K562 (cell line): ENCODE measurements around the gene CHAD. TPM values are rescaled to one million over a fixed set of nuclear protein-coding genes. Genes with fewer than 3 reads are reported as not detected.
A peak's percentile ranks its signal among the peaks of the same experiment; 100 is the strongest.

Experiments used
- CREB1 ChIP-seq, 2 experiments: sonication (generic) in 1 of 2; formaldehyde crosslinking in 1 of 2; IDR thresholded peaks; 2 replicates each; pipeline versions ENCODE4 v1.6.1 to v1.8.0; 2012 to 2022; ENCODE audit warnings: inconsistent platforms in 1 of 2, mild to moderate bottlenecking in 1 of 2, missing genetic modification reagents in 1 of 2, moderate library complexity in 1 of 2
- ELF1 ChIP-seq: fragments of 200-800 bp; sonication (Bioruptor generic); IDR thresholded peaks from 2 replicates; pipeline ENCODE4 v1.6.1; 2016; ENCODE audit warnings: missing genetic modification characterization, missing compliant biosample characterization
- FOXJ2 ChIP-seq: fragments of 200-800 bp; sonication (Bioruptor generic); IDR thresholded peaks from 2 replicates; pipeline ENCODE4 v1.6.1; 2016; ENCODE audit warnings: missing genetic modification characterization, missing compliant biosample characterization
- FOXO4 ChIP-seq: fragments of 450-650 bp; formaldehyde crosslinking; IDR thresholded peaks from 2 replicates; pipeline ENCODE4 v1.4.0; 2020; ENCODE audit warnings: mild to moderate bottlenecking, moderate library complexity
- KAT7 ChIP-seq: sonication (generic); formaldehyde crosslinking; IDR thresholded peaks from 2 replicates; pipeline ENCODE4 v1.8.0; 2022; ENCODE audit warnings: missing genetic modification reagents, mild to moderate bottlenecking, borderline replicate concordance
- MTA3 ChIP-seq: fragments of 450-650 bp; formaldehyde crosslinking; IDR thresholded peaks from 2 replicates; pipeline ENCODE4 v1.6.1; 2017; ENCODE audit warnings: mild to moderate bottlenecking, borderline replicate concordance
- NCOR1 ChIP-seq: fragments of 450-650 bp; IDR thresholded peaks from 2 replicates; pipeline ENCODE4 v1.6.1; 2016; ENCODE audit warnings: mild to moderate bottlenecking, moderate library complexity
- RBM22 ChIP-seq: fragments of 200-400 bp; formaldehyde crosslinking; IDR thresholded peaks from 2 replicates; pipeline ENCODE4 v1.6.1; 2018; ENCODE audit warnings: low read length, low read depth; ENCODE audit not compliant: poor library complexity, severe bottlenecking
- RBM34 ChIP-seq: fragments of 200-400 bp; formaldehyde crosslinking; IDR thresholded peaks from 2 replicates; pipeline ENCODE4 v1.6.1; 2018; ENCODE audit warnings: low read length, borderline replicate concordance; ENCODE audit not compliant: insufficient read depth
- RREB1 ChIP-seq: fragments of 250-450 bp; sonication (Bioruptor Pico); IDR thresholded peaks from 2 replicates; pipeline ENCODE4 v1.4.0; 2020
- TAF1 ChIP-seq: IDR thresholded peaks from 2 replicates; pipeline ENCODE4 v1.6.1; 2011; ENCODE audit warnings: mild to moderate bottlenecking, low read length, moderate library complexity; ENCODE audit not compliant: insufficient read depth, control insufficient read depth, severe bottlenecking; ENCODE audit errors: extremely low read depth
- USF1 ChIP-seq: sonication (generic); formaldehyde crosslinking; IDR thresholded peaks from 2 replicates; pipeline ENCODE4 v1.9.0; 2022; ENCODE audit warnings: mild to moderate bottlenecking, missing genetic modification reagents
- VEZF1 ChIP-seq: fragments of 200-800 bp; sonication (Bioruptor generic); IDR thresholded peaks from 2 replicates; pipeline ENCODE4 v1.6.1; 2017; ENCODE audit warnings: missing genetic modification characterization, missing compliant biosample characterization
- ZNF449 ChIP-seq: fragments of 250-450 bp; sonication (Bioruptor Pico); IDR thresholded peaks from 2 replicates; pipeline ENCODE4 v1.8.0; 2022; ENCODE audit warnings: moderate library complexity, mild to moderate bottlenecking, inconsistent platforms
- polyA plus RNA-seq, 8 experiments: library from polyadenylated mRNA; depleted of rRNA in 4 of 8; stranded (reverse) in 5 of 8; unstranded in 3 of 8; fragments of >200 nt; fragmentation: Nextera tagmentation in 2 of 8; fragmentation: Illumina TruSeq in 1 of 8; extraction: Ambion mirVana in 2 of 8; extraction: Trizol in 1 of 8; gene quantifications; 2 replicates each; pipeline versions ENCODE4 v1.2.1 to v1.2.3, GENCODE V29; 2011 to 2014; ENCODE audit warnings: inconsistent platforms in 1 of 8, missing spikeins in 1 of 8
- total RNA-seq, 7 experiments: library from RNA; depleted of rRNA in 6 of 7; stranded (reverse); fragments of >200 nt in 6 of 7; fragmentation: Illumina TruSeq in 2 of 7; extraction: Trizol in 2 of 7; gene quantifications; 2 replicates each; pipeline versions ENCODE4 v1.2.1 to v1.2.3, GENCODE V29; 2011 to 2021; ENCODE audit warnings: low replicate concordance in 1 of 7

CHAD gene
- total and polyA plus RNA-seq, 9 of the 15 experiments (the other 6 are each of a cell fraction or from before 2014, with no cell fraction given): not detected

- no peak for TF ChIP-seq FOXO4 (CRISPR knock-in tag)
- peak; percentile 59; the same call in 1 of the 2 replicates for TF ChIP-seq KAT7 (CRISPR knock-in tag)
- TF ChIP-seq VEZF1: peak; percentile 95
- 0 out of 2 replicates have a peak, but pooled peaks have one; percentile 18 for TF ChIP-seq RREB1 (CRISPR knock-in tag)
- TF ChIP-seq NCOR1: no peak
- TF ChIP-seq TAF1: peak; percentile 53
- no peak for TF ChIP-seq FOXJ2 (tag)
- TF ChIP-seq RBM22: no peak
- no peak; the same call in 1 of the 2 replicates for TF ChIP-seq CREB1 (IDR thresholded peaks at IDR 0.05)
- TF ChIP-seq CREB1 (CRISPR knock-in tag; IDR thresholded peaks at IDR 0.05): 0 out of 2 replicates have a peak, but pooled peaks have one; percentile 0
- no peak for TF ChIP-seq RBM34
- no peak for TF ChIP-seq MTA3
- no peak for TF ChIP-seq ELF1
- peak; percentile 84 for TF ChIP-seq USF1
- no peak for TF ChIP-seq ZNF449 (CRISPR knock-in tag)
These were observed 42.8 kb downstream of the CHAD start, which contains the start of gene ACSF2 (continued) for GRCh38 chr17:50425682-50426471.
